GM23338 (cell line): ENCODE results near the gene CACNA2D3. TPM values are rescaled to one million over a fixed set of nuclear protein-coding genes. Genes with fewer than 3 reads are reported as not detected.
A peak's percentile ranks its signal among the peaks of the same experiment; 100 is the strongest.

ENCODE experiments used
- ATAC-seq: fragments of 200-7000 bp; cut with Tn5 transposase; 3 replicates; pipeline ENCODE4 v1.9.1; 2020
- DNase-seq: peaks from one replicate; pipeline ENCODE4 v3.0.0-alpha.2; 2015; ENCODE audit warnings: low spot score
- H2AFZ ChIP-seq: fragments of 200-600 bp; sonication (generic); 2 replicates; pipeline ENCODE4 v1.8.0; 2016; ENCODE audit warnings: antibody characterized with exemption, mild to moderate bottlenecking, moderate library complexity
- H3F3A ChIP-seq: fragments of 200-600 bp; sonication (generic); replicated peaks from 2 replicates; pipeline ENCODE4 v1.8.0; 2017; ENCODE audit warnings: antibody characterized with exemption, mixed run types, low read depth
- H3K27ac ChIP-seq: fragments of 200-600 bp; sonication (generic); 2 replicates; pipeline ENCODE4 v1.6.1; 2016; ENCODE audit warnings: low read depth
- H3K27me3 ChIP-seq: fragments of 200-600 bp; sonication (generic); 2 replicates; pipeline ENCODE4 v1.8.0; 2016; ENCODE audit warnings: mild to moderate bottlenecking, mixed run types, moderate library complexity; ENCODE audit not compliant: insufficient read depth
- H3K36me3 ChIP-seq: fragments of 200-600 bp; sonication (generic); 2 replicates; pipeline ENCODE4 v1.8.0; 2016; ENCODE audit warnings: mild to moderate bottlenecking; ENCODE audit not compliant: insufficient read depth
- H3K4me1 ChIP-seq: fragments of 200-600 bp; sonication (generic); 2 replicates; pipeline ENCODE4 v1.8.0; 2016; ENCODE audit warnings: mild to moderate bottlenecking, moderate library complexity; ENCODE audit not compliant: insufficient read depth
- H3K4me2 ChIP-seq: fragments of 200-600 bp; sonication (generic); 2 replicates; pipeline ENCODE4 v1.7.1; 2017; ENCODE audit warnings: mixed run types
- H3K4me3 ChIP-seq: fragments of 200-600 bp; sonication (generic); 2 replicates; pipeline ENCODE4 v1.6.1; 2016; ENCODE audit warnings: mixed run types
- H3K79me2 ChIP-seq: fragments of 200-600 bp; sonication (generic); replicated peaks from 2 replicates; pipeline ENCODE4 v1.8.0; 2017; ENCODE audit warnings: mild to moderate bottlenecking; ENCODE audit not compliant: insufficient read depth
- H3K9me2 ChIP-seq: fragments of 200-600 bp; sonication (generic); 2 replicates; pipeline ENCODE4 v1.8.0; 2017; ENCODE audit not compliant: insufficient read depth
- H4K20me1 ChIP-seq: fragments of 200-600 bp; sonication (generic); replicated peaks from 2 replicates; pipeline ENCODE4 v1.8.0; 2017; ENCODE audit warnings: mild to moderate bottlenecking; ENCODE audit not compliant: insufficient read depth
- H3K27ac Mint-ChIP-seq: 2 replicates; pipeline ENCODE4 v1.8.0; 2020; ENCODE audit warnings: inconsistent platforms, mild to moderate bottlenecking, moderate library complexity, mixed read lengths
- H3K27me3 Mint-ChIP-seq: 3 replicates; pipeline ENCODE4 v1.8.0; 2022; ENCODE audit warnings: low read depth, mild to moderate bottlenecking, moderate library complexity, mixed read lengths, inconsistent platforms; ENCODE audit not compliant: insufficient read depth, poor library complexity
- H3K36me3 Mint-ChIP-seq: 3 replicates; pipeline ENCODE4 v1.8.0; 2021; ENCODE audit warnings: low read depth, mild to moderate bottlenecking, inconsistent platforms, moderate library complexity, mixed read lengths
- H3K4me1 Mint-ChIP-seq: 3 replicates; pipeline ENCODE4 v1.8.0; 2020; ENCODE audit warnings: mild to moderate bottlenecking, inconsistent platforms, mixed read lengths
- H3K4me3 Mint-ChIP-seq: 3 replicates; pipeline ENCODE4 v1.8.0; 2021; ENCODE audit warnings: moderate library complexity, mild to moderate bottlenecking, inconsistent platforms, mixed read lengths
- H3K9me3 Mint-ChIP-seq: 3 replicates; pipeline ENCODE4 v1.8.0; 2020; ENCODE audit warnings: moderate library complexity, mild to moderate bottlenecking, inconsistent platforms, mixed read lengths
- CTCF ChIP-seq, 2 experiments: fragments of 200-600 bp in 1 of 2; sonication (generic) in 1 of 2; conservative IDR thresholded peaks; 2 replicates each; pipeline versions ENCODE4 v1.5.1 to v1.6.1; 2016 to 2017; ENCODE audit warnings: antibody characterized with exemption in 2 of 2, low read depth in 2 of 2, mild to moderate bottlenecking in 2 of 2, moderate library complexity in 1 of 2
- EZH2 ChIP-seq: fragments of 200-600 bp; sonication (generic); IDR thresholded peaks from one replicate; pipeline ENCODE4 v1.8.0; 2017; ENCODE audit warnings: antibody characterized with exemption, mild to moderate bottlenecking, low read depth; ENCODE audit not compliant: unreplicated experiment
- JUNB ChIP-seq: IDR thresholded peaks from one replicate; pipeline ENCODE4 v1.6.1; 2016; ENCODE audit warnings: antibody characterized with exemption; ENCODE audit not compliant: unreplicated experiment
- POLR2AphosphoS5 ChIP-seq: IDR thresholded peaks from 2 replicates; pipeline ENCODE4 v1.6.1; 2016; ENCODE audit warnings: antibody characterized with exemption, low read depth
- STAT1 ChIP-seq: IDR thresholded peaks from one replicate; pipeline ENCODE4 v1.6.1; 2016; ENCODE audit warnings: antibody characterized with exemption; ENCODE audit not compliant: unreplicated experiment
- ZNF114 ChIP-seq: fragments of 250-450 bp; sonication (Bioruptor Pico); IDR thresholded peaks from 2 replicates; pipeline ENCODE4 v1.5.0; 2020; ENCODE audit warnings: mild to moderate bottlenecking, moderate library complexity
- ZNF331 ChIP-seq: fragments of 250-450 bp; sonication (Bioruptor Pico); IDR thresholded peaks from 2 replicates; pipeline ENCODE4 v1.5.0; 2020; ENCODE audit warnings: low read depth, mild to moderate bottlenecking, moderate library complexity
- polyA plus RNA-seq: library from polyadenylated mRNA; unstranded; fragments of >200 nt; fragmentation: Nextera tagmentation; extraction: Ambion mirVana; gene quantifications from 2 replicates; pipeline ENCODE4 v1.2.1, GENCODE V29; 2016
- total RNA-seq: library from RNA; depleted of rRNA; stranded (reverse); fragments of >200 nt; shearing (Covaris generic); gene quantifications from 2 replicates; pipeline ENCODE4 v1.2.3, GENCODE V29; 2014
- TF ChIP-seq, protein P1 (sequence below): fragments of 250-450 bp; sonication (Bioruptor Pico); IDR thresholded peaks from 2 replicates; pipeline ENCODE4 v1.5.0; 2020; ENCODE audit warnings: mild to moderate bottlenecking, moderate library complexity

Gene CACNA2D3
- total and polyA plus RNA-seq, 2 experiments from 2014 or later = 2.2 to 2.3 TPM

- Histone ChIP-seq H3K9me2 (0 out of 2 replicates have a peak, but pooled peaks cover 6% of the 10 kb centered on the region), H4K20me1 (no peaks in the 10 kb centered on the region), H3K4me2 (no peak overlapping the region), H3K4me1 (peaks cover 9% of the 10 kb centered on the region), H3K36me3 (no peaks in the 10 kb centered on the region), H2AFZ (no peak overlapping the region), H3K79me2 (no peaks in the 10 kb centered on the region), H3K27me3 (no peaks in the 10 kb centered on the region), H3F3A (no peaks in the 10 kb centered on the region), H3K27ac (no peak overlapping the region), H3K4me3 (no peak overlapping the region)
- H3K4me1 Mint-ChIP-seq = peaks cover 11% of the 10 kb centered on the region
- no peak for DNase-seq
- no peak for ATAC-seq
- TF ChIP-seq POLR2AphosphoS5 (no peak), ZNF114 (no peak), STAT1 (no peak), EZH2 (no peak)
- no peak overlapping the region for H3K27ac Mint-ChIP-seq
- no peaks in the 10 kb centered on the region for H3K9me3 Mint-ChIP-seq
- H3K4me3 Mint-ChIP-seq = no peak overlapping the region
- H3K27me3 Mint-ChIP-seq = no peaks in the 10 kb centered on the region
- H3K36me3 Mint-ChIP-seq = no peaks in the 10 kb centered on the region
Observed at GRCh38 chr3:54356261-54357045, 234.1 kb downstream of the CACNA2D3 start.

- Mint-ChIP-seq H3K4me3 (no peak overlapping the region), H3K9me3 (no peaks in the 10 kb centered on the region), H3K27me3 (no peaks in the 10 kb centered on the region), H3K27ac (peak overlapping the region; percentile 17; the same call in 1 of the 2 replicates), H3K4me1 (peaks cover 11% of the 10 kb centered on the region), H3K36me3 (no peaks in the 10 kb centered on the region)
- Histone ChIP-seq H3F3A (no peaks in the 10 kb centered on the region), H4K20me1 (no peaks in the 10 kb centered on the region), H3K79me2 (no peaks in the 10 kb centered on the region), H2AFZ (no peak overlapping the region), H3K9me2 (0 out of 2 replicates have a peak, but pooled peaks cover 6% of the 10 kb centered on the region), H3K36me3 (no peaks in the 10 kb centered on the region), H3K4me1 (peaks cover 9% of the 10 kb centered on the region), H3K27me3 (no peaks in the 10 kb centered on the region), H3K4me2 (no peak overlapping the region), H3K27ac (no peak overlapping the region), H3K4me3 (no peak overlapping the region)
- ATAC-seq (no peak), DNase-seq (no peak)
- no peak for TF ChIP-seq STAT1
- no peak for TF ChIP-seq JUNB
- TF ChIP-seq CTCF (conservative IDR thresholded peaks at IDR 0.05; ENCODE audit: low read depth in 2 of 2) = no peak
- no peak for TF ChIP-seq ZNF331 (CRISPR knock-in tag)
- TF ChIP-seq, protein P1, sequence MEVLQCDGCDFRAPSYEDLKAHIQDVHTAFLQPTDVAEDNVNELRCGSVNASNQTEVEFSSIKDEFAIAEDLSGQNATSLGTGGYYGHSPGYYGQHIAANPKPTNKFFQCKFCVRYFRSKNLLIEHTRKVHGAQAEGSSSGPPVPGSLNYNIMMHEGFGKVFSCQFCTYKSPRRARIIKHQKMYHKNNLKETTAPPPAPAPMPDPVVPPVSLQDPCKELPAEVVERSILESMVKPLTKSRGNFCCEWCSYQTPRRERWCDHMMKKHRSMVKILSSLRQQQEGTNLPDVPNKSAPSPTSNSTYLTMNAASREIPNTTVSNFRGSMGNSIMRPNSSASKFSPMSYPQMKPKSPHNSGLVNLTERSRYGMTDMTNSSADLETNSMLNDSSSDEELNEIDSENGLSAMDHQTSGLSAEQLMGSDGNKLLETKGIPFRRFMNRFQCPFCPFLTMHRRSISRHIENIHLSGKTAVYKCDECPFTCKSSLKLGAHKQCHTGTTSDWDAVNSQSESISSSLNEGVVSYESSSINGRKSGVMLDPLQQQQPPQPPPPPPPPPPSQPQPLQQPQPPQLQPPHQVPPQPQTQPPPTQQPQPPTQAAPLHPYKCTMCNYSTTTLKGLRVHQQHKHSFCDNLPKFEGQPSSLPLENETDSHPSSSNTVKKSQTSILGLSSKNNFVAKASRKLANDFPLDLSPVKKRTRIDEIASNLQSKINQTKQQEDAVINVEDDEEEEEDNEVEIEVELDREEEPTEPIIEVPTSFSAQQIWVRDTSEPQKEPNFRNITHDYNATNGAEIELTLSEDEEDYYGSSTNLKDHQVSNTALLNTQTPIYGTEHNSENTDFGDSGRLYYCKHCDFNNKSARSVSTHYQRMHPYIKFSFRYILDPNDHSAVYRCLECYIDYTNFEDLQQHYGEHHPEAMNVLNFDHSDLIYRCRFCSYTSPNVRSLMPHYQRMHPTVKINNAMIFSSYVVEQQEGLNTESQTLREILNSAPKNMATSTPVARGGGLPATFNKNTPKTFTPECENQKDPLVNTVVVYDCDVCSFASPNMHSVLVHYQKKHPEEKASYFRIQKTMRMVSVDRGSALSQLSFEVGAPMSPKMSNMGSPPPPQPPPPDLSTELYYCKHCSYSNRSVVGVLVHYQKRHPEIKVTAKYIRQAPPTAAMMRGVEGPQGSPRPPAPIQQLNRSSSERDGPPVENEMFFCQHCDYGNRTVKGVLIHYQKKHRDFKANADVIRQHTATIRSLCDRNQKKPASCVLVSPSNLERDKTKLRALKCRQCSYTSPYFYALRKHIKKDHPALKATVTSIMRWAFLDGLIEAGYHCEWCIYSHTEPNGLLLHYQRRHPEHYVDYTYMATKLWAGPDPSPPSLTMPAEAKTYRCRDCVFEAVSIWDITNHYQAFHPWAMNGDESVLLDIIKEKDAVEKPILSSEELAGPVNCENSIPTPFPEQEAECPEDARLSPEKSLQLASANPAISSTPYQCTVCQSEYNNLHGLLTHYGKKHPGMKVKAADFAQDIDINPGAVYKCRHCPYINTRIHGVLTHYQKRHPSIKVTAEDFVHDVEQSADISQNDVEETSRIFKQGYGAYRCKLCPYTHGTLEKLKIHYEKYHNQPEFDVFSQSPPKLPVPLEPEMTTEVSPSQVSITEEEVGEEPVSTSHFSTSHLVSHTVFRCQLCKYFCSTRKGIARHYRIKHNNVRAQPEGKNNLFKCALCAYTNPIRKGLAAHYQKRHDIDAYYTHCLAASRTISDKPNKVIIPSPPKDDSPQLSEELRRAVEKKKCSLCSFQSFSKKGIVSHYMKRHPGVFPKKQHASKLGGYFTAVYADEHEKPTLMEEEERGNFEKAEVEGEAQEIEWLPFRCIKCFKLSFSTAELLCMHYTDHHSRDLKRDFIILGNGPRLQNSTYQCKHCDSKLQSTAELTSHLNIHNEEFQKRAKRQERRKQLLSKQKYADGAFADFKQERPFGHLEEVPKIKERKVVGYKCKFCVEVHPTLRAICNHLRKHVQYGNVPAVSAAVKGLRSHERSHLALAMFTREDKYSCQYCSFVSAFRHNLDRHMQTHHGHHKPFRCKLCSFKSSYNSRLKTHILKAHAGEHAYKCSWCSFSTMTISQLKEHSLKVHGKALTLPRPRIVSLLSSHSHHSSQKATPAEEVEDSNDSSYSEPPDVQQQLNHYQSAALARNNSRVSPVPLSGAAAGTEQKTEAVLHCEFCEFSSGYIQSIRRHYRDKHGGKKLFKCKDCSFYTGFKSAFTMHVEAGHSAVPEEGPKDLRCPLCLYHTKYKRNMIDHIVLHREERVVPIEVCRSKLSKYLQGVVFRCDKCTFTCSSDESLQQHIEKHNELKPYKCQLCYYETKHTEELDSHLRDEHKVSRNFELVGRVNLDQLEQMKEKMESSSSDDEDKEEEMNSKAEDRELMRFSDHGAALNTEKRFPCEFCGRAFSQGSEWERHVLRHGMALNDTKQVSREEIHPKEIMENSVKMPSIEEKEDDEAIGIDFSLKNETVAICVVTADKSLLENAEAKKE (CRISPR knock-in tag) = no peak
Observed at GRCh38 chr3:54357301-54357700, 234.9 kb downstream of the CACNA2D3 start.
